ENCODE data around the gene AHI1.
A peak's percentile ranks its signal among the peaks of the same experiment; 100 is the strongest.

The AHI1 gene

DNA sequence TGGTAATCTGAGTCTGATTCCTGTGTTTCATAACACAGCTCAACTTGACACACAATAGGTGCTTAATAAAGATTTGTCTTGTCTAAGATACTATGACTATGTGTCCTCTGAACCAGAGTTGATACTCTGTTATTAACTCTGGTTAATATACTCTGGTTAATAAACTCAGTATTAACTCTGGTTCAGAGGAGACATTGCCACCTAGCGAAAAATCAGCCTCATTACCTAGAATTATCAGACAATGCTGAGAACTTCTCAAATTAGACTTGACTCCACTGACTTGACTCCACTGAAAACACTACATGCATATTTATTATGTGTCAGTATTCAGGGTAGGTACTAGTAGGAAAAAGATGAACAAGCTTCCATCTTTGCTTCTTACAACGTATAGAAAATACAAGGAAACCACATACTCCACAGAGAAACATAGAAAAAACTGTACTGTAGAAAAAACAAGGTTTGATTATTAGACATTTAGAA is 73.9 kb downstream of the AHI1 start:
- Mint-ChIP-seq H3K27me3 (no peaks in the 10 kb centered on the region), H3K4me3 (no peak overlapping the region), H3K4me1 (ENCODE audit: low read depth in 2 of 2) (no peaks in the 10 kb centered on the region), H3K36me3 (ENCODE audit: insufficient read depth) (no peaks in the 10 kb centered on the region), H3K27ac (no peak overlapping the region), H3K9me3 (no peaks in the 10 kb centered on the region)
- ATAC-seq (replicated peaks), result peak; percentile 67
- DNase-seq, result peak; percentile 4 to 14 (median 5)

DNA sequence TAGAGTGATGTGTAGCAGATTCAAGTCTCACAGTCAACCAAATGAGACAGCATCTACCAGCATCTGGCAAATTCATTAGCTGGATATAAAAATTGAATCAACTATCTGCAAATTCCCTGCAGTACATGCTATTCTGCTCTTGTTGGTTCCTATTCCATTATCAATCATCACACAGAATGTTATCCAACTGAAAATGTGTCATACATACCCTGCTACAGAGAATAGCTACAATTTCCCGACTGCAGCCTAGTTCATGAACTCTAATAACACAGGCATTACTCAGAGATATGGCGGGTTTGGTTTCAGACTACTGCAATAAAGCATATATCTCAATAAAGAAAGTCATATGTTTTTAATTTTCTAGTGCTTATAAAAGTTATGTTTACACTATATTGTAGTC is 78.4 kb downstream of the AHI1 start:
- Mint-ChIP-seq H3K36me3 (ENCODE audit: insufficient read depth) (no peaks in the 10 kb centered on the region), H3K27me3 (no peaks in the 10 kb centered on the region), H3K27ac (no peak overlapping the region), H3K9me3 (no peaks in the 10 kb centered on the region), H3K4me1 (ENCODE audit: low read depth in 2 of 2) (no peaks in the 10 kb centered on the region), H3K4me3 (no peak overlapping the region)
- DNase-seq (no peak), ATAC-seq (replicated peaks) (no peak)

DNA sequence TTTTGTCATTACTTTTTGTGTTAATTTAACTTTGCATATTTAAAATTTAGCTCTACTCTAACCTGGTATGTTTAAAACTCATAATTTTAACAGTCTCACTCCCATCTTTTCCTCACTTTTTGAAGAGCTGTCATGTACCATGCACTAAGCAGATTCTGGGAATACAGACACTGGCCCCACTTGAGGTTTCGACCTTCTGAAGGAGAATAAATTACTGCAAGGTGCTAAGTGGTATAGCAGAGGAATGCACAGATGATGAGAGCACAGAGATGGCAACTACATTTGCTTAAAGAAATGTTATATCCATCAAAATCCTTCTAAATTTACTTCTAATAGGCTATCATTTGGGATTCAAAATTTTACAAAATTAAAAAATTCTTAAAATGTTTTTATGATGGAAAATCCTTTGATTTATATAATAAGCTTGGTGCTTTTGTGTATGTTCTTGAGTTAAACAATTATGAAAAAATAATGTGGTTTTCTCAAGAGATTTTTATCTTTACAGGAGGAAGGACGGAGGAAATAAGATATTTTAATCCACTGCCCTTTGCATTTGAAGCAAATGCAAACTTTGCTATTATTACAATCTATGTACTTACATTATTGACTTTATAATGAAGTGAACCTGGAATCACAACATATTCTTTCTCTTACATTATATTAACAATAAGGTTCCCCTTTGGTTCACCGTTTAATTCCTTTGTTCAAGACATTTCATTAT is 79.3 kb downstream of the AHI1 start:
- H3K27me3 Mint-ChIP-seq, result no peaks in the 10 kb centered on the region
- H3K9me3 Mint-ChIP-seq, result no peaks in the 10 kb centered on the region
- H3K4me3 Mint-ChIP-seq, result no peak overlapping the region
- no peak overlapping the region for H3K27ac Mint-ChIP-seq
- no peak for ATAC-seq (replicated peaks)
- H3K36me3 Mint-ChIP-seq (ENCODE audit: insufficient read depth), result no peaks in the 10 kb centered on the region
- H3K4me1 Mint-ChIP-seq (ENCODE audit: low read depth in 2 of 2), result no peaks in the 10 kb centered on the region
- DNase-seq, result no peak

DNA sequence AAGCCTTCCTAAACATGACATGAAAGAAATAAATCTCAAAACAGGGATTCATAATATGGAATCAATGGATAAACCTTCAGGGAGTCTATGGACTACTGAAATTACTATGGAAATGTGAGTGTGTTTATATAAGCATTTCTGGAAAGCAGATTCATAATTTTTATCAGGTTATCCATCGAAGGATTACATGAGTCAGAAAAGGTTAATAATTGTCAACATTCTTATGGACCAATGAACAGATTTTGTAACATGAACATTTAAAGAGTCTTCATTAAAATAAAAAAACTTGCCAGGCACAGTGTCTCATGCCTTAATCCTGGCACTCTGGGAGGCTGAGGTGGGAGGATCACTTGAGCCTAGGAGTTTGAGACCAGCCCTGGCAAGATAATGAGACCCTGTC is 84.8 kb downstream of the AHI1 start:
- Mint-ChIP-seq H3K9me3 (no peaks in the 10 kb centered on the region), H3K36me3 (ENCODE audit: insufficient read depth) (no peaks in the 10 kb centered on the region), H3K4me3 (no peak overlapping the region), H3K27ac (no peak overlapping the region), H3K27me3 (no peaks in the 10 kb centered on the region), H3K4me1 (ENCODE audit: low read depth in 2 of 2) (no peaks in the 10 kb centered on the region)
- DNase-seq (no peak), ATAC-seq (replicated peaks) (no peak)

DNA sequence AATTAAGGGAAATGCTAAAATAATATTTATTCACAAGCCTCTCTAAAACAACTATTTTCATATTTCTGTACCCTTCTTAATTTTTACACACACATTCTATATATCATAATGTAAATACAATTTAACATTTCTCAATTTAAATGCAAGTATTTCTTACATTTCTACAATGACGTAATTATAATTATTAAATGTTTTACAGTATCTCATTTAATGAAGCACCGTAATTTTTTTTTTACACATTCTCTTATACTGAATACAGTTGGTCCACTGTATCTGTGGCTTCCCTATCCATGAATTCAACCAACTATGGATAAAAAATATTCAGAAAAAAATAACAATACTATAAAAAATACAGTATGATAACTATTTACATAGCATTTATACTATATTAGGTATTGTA is 85.7 kb downstream of the AHI1 start:
- Mint-ChIP-seq H3K9me3 (no peaks in the 10 kb centered on the region), H3K27ac (no peak overlapping the region), H3K4me3 (no peak overlapping the region), H3K27me3 (no peaks in the 10 kb centered on the region), H3K36me3 (ENCODE audit: insufficient read depth) (no peaks in the 10 kb centered on the region), H3K4me1 (ENCODE audit: low read depth in 2 of 2) (no peaks in the 10 kb centered on the region)
- no peak for DNase-seq
- no peak for ATAC-seq (replicated peaks)

DNA sequence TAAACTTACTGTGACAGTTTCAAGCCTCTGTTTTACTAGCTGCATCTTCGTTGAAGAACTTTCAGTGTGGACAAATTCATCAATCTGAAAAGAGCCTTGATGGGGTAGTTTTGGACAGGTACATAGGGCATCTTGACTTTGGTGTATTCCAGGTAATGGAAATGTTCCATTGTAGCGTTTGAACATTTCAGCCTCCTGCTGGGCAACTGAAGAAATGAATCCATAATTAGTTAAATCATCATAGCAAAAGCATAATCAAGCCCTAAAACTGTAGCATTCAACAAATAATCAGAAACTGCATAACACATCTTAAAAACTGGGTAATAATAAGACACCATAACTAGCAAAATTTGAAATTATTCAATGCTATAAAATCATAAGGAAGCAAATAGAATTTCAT is 86.2 kb downstream of the AHI1 start:
- Mint-ChIP-seq H3K9me3 (no peaks in the 10 kb centered on the region), H3K27ac (no peak overlapping the region), H3K27me3 (no peaks in the 10 kb centered on the region), H3K4me1 (ENCODE audit: low read depth in 2 of 2) (no peaks in the 10 kb centered on the region), H3K36me3 (ENCODE audit: insufficient read depth) (no peaks in the 10 kb centered on the region), H3K4me3 (no peak overlapping the region)
- ATAC-seq (replicated peaks), result no peak
- DNase-seq, result no peak

DNA sequence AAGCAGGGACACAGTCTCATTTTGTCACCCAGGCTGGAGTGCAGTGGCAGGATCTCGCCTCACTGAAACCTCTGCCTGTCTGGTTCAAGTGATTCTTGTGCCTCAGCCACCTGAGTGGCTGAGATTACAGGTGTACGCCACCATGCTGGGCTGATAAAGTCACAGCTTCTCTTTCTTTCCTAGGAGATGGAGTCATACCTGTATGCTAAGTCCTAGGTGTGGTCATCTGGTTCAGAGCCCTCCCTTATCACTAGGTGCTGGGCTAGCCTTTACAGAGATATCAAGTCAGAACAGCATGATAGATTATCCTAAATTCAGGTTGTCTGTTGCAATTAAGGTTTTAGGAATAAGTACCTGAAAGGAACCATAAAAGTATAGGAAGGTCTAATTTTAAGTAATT is 86.7 kb downstream of the AHI1 start:
- Mint-ChIP-seq H3K9me3 (no peaks in the 10 kb centered on the region), H3K36me3 (ENCODE audit: insufficient read depth) (no peaks in the 10 kb centered on the region), H3K27me3 (no peaks in the 10 kb centered on the region)

DNA sequence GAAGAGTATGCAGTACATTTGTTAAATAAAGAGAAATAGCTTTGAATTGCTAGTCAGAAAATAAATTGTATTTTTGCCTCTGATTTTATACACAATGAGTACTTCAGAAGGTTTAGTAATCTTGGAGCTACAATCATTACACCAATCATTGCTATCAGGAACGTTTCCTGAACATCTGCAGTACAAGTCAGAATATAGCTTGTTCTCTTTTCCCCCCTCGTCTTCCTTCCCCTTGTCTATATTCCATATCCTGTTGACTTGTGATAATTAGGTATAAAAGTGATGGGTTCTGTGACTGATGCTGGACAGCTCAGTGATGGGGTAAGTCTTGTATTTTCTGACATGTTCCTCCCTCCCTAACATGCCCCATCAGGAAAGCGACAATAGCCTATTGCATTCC is 94.0 kb downstream of the AHI1 start:
- Mint-ChIP-seq H3K27me3 (no peaks in the 10 kb centered on the region), H3K27ac (no peak overlapping the region), H3K4me1 (ENCODE audit: low read depth in 2 of 2) (no peaks in the 10 kb centered on the region), H3K36me3 (ENCODE audit: insufficient read depth) (no peaks in the 10 kb centered on the region), H3K4me3 (no peak overlapping the region), H3K9me3 (no peaks in the 10 kb centered on the region)
- DNase-seq (no peak), ATAC-seq (replicated peaks) (no peak)

More for the DNA sequence above, 86.7 kb downstream of the AHI1 start:
- H3K27ac Mint-ChIP-seq, result no peak overlapping the region
- DNase-seq, result no peak
- no peak for ATAC-seq (replicated peaks)
- H3K4me1 Mint-ChIP-seq (ENCODE audit: low read depth in 2 of 2), result no peaks in the 10 kb centered on the region
- no peak overlapping the region for H3K4me3 Mint-ChIP-seq

DNA sequence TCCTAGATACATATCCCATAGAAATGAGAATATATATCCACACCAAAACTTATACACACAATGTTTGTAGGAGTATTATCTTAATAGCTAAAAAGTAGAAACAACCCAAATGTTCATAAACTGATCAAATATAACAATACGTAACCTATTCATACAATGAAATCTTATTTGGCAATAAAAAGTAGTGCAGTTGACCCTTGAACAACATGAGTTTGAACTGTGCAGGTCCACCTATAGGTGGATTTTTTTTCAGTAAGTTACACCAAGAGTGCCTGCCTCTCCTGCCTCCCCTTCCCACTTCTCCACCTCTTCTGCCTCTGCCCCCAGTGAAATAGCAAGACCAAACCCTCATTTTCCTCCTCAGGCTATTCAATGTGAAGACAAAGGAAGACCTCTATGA is 95.2 kb downstream of the AHI1 start:
- DNase-seq (no peak), ATAC-seq (replicated peaks) (no peak)
- no peaks in the 10 kb centered on the region for H3K4me1 Mint-ChIP-seq (ENCODE audit: low read depth in 2 of 2)
- H3K27ac Mint-ChIP-seq, result no peak overlapping the region
- H3K9me3 Mint-ChIP-seq, result no peaks in the 10 kb centered on the region
- H3K27me3 Mint-ChIP-seq, result no peaks in the 10 kb centered on the region
- no peak overlapping the region for H3K4me3 Mint-ChIP-seq
- no peaks in the 10 kb centered on the region for H3K36me3 Mint-ChIP-seq (ENCODE audit: insufficient read depth)

DNA sequence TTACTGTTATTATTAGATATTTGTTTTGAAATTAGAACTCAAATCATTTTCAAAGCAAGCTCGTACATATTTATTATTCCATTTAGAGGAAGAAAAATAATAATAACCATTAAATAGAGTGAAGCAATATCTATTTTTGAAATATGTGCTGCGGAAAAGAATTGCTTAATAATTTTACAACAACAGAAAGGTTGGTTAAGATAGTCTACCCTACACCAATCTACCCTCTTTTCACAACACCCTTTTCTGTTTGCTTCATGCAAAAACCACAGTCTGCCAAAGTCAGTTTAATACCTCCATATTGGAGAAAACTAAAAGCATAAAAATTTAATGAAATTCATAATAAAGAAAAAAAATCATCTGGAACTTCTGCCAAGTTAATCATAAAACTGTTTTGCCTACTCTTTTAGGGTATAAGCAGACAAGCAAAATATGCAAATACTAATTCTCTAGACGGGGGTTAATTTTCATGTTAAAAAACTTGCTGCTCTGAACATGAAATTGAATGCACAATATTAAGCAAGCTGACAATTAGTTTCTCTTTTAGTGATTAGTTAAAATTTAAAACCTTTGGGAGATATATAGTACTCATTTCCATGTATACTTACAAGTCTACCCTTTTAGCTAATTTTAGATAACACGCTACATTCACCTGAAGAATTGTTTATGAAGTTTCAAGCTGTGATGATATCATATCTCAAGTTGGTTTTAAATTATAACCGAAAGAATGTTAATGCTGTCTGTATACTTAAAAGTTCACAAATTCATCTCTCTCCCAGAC is 100.2 kb downstream of the AHI1 start:
- Mint-ChIP-seq H3K4me3 (no peak overlapping the region), H3K27me3 (no peaks in the 10 kb centered on the region), H3K9me3 (no peaks in the 10 kb centered on the region), H3K27ac (no peak overlapping the region), H3K36me3 (ENCODE audit: insufficient read depth) (no peaks in the 10 kb centered on the region), H3K4me1 (ENCODE audit: low read depth in 2 of 2) (no peaks in the 10 kb centered on the region)
- no peak for DNase-seq
- no peak for ATAC-seq (replicated peaks)

DNA sequence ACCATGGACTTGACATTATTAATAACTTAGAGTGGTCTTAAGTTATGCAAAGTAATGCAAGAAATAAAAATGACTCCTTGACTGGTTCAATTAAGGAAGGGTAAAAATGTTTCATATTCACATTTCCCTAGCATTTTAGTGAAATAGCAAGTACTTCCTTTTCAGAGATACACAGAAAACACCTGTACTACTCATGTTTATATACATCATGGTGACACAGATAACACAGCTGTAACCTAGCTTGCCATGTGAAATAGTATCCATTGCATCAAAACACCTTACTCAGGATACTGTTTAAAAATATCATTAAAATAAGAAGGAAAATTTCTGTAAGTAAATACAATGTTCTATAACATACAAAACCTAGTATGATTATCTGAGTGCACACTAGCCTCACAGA is 102.4 kb downstream of the AHI1 start:
- Mint-ChIP-seq H3K9me3 (no peaks in the 10 kb centered on the region), H3K4me3 (no peak overlapping the region), H3K27ac (no peak overlapping the region), H3K36me3 (ENCODE audit: insufficient read depth) (no peaks in the 10 kb centered on the region), H3K27me3 (no peaks in the 10 kb centered on the region), H3K4me1 (ENCODE audit: low read depth in 2 of 2) (no peaks in the 10 kb centered on the region)
- no peak for DNase-seq
- ATAC-seq (replicated peaks), result no peak

DNA sequence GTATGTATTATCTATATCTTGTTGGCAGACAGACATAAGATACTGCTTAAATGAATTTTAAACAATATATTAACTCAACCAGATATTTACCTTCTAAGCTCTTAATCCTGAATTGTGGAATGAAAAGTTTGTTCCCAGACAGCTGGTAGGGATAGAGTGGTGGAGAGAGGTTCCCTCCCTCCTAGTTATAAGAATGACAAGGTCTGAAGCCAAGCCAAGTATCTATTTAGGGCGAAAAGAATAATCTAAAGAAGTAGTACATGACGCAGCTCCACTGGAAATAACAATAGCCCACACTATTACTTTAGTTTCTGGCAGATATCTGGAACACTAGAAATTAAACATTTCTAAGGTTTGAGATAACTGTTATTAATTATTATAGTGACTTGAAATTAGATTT is 104.3 kb downstream of the AHI1 start:
- ATAC-seq (replicated peaks) (no peak), DNase-seq (no peak)
- Mint-ChIP-seq H3K27ac (no peak overlapping the region), H3K27me3 (no peaks in the 10 kb centered on the region), H3K36me3 (ENCODE audit: insufficient read depth) (no peaks in the 10 kb centered on the region), H3K4me3 (no peak overlapping the region), H3K9me3 (no peaks in the 10 kb centered on the region), H3K4me1 (ENCODE audit: low read depth in 2 of 2) (no peaks in the 10 kb centered on the region)

DNA sequence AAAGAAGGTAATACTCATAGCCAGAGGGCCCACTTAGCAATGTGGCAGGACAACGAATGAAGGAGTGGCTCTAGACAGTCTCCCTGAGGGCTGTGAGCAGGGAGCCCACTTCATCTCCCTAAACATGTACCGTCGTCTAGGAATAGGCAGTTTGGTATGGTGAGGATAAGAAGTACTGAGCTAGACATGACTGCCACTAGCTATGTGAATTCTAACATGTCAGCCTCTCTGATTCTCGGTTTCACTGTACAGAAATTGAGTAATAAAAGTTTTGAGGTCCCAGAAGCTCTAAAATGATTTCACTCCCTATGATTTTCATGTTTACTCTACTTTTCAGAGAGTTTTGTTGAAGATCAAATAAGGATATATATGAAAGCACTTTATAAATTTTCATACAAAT is 107.1 kb downstream of the AHI1 start:
- DNase-seq (no peak), ATAC-seq (replicated peaks) (no peak)
- no peak overlapping the region for H3K27ac Mint-ChIP-seq
- no peaks in the 10 kb centered on the region for H3K36me3 Mint-ChIP-seq (ENCODE audit: insufficient read depth)
- no peaks in the 10 kb centered on the region for H3K4me1 Mint-ChIP-seq (ENCODE audit: low read depth in 2 of 2)
- no peak overlapping the region for H3K4me3 Mint-ChIP-seq
- no peaks in the 10 kb centered on the region for H3K9me3 Mint-ChIP-seq
- H3K27me3 Mint-ChIP-seq, result no peaks in the 10 kb centered on the region

DNA sequence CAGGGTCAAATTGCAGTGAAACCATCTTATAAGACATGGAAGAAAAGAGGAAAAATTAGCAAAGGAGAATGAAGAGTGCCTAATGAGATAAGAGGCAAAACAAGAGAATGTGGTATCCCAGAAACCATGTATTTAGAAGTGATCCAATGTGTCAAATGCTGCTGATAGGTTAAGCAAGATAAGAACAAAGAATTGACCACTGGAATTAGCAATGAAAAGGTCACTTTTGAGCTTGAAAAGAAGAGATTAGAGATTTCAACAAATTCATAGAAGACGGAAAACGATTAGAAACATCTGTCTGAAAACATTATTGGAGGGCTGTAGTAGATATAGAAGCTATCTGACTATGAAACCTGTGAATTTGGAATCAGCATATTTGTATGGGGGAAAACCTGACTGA is 112.2 kb downstream of the AHI1 start:
- no peak overlapping the region for H3K4me3 Mint-ChIP-seq

More for the DNA sequence above, 112.2 kb downstream of the AHI1 start:
- Mint-ChIP-seq H3K9me3 (no peaks in the 10 kb centered on the region), H3K4me1 (ENCODE audit: low read depth in 2 of 2) (no peaks in the 10 kb centered on the region), H3K36me3 (ENCODE audit: insufficient read depth) (no peaks in the 10 kb centered on the region), H3K27ac (no peak overlapping the region), H3K27me3 (no peaks in the 10 kb centered on the region)
- no peak for ATAC-seq (replicated peaks)
- DNase-seq, result no peak

Measured in effector memory CD8-positive, alpha-beta T cell (primary cell).